Transverse colon (tissue), 4 donors: ENCODE results near the gene AJAP1. TPM values are rescaled to one million over a fixed set of nuclear protein-coding genes. Genes with fewer than 3 reads are reported as not detected.

Experiments
- DNase-seq: peaks from one replicate; pipeline ENCODE4 v3.0.0-alpha.2; 2019
- H3K27ac ChIP-seq, 4 donors: fragments of 200-600 bp; sonication (generic); 2 replicates each; pipeline ENCODE4 v1.5.1; 2016 to 2018; ENCODE audit warnings: inconsistent platforms in 4 of 4
- H3K27me3 ChIP-seq: fragments of 200-600 bp; sonication (generic); 2 replicates; pipeline ENCODE4 v1.5.1; 2017; ENCODE audit warnings: inconsistent platforms
- H3K36me3 ChIP-seq, 4 donors: fragments of 200-600 bp; sonication (generic); 2 replicates each; pipeline ENCODE4 v1.5.1; 2017 to 2019; ENCODE audit warnings: inconsistent platforms in 4 of 4
- H3K4me1 ChIP-seq, 4 donors: fragments of 200-600 bp; sonication (generic); 2 replicates each; pipeline ENCODE4 v1.5.1; 2017 to 2020; ENCODE audit warnings: inconsistent platforms in 4 of 4
- H3K4me3 ChIP-seq, 4 donors: fragments of 200-600 bp; sonication (generic); 1 replicate in 1 of 4; 2 replicates in 3 of 4; pipeline versions ENCODE4 v1.5.1 to v1.6.1; 2017 to 2019; ENCODE audit warnings: inconsistent platforms in 4 of 4
- H3K9me3 ChIP-seq, 2 donors: fragments of 200-600 bp; sonication (generic); 2 replicates each; pipeline ENCODE4 v1.5.1; 2017 to 2019; ENCODE audit warnings: inconsistent platforms in 2 of 2
- EP300 ChIP-seq: sonication (generic); formaldehyde crosslinking; IDR thresholded peaks from one replicate; pipeline ENCODE4 v1.6.1; 2017; ENCODE audit warnings: antibody characterized with exemption, low read depth
- POLR2A ChIP-seq: fragments of 450-650 bp; IDR thresholded peaks from one replicate; pipeline ENCODE4 v1.6.1; 2016; ENCODE audit warnings: antibody characterized with exemption, mild to moderate bottlenecking, moderate library complexity
- POLR2AphosphoS5 ChIP-seq, 3 donors: sonication (generic); formaldehyde crosslinking; IDR thresholded peaks; one replicate each; pipeline ENCODE4 v1.6.1; 2016; ENCODE audit warnings: antibody characterized with exemption in 3 of 3
- WGBS, 2 donors: methylation state at CpG; one replicate each; pipeline ENCODE4 v1.1.5; 2018; ENCODE audit warnings: low coverage in 1 of 2; 5-methylcytosine and 5-hydroxymethylcytosine counted together
- in situ Hi-C, 4 donors: fragments of 200-750 bp; cut with MboI; loops; one replicate each; pipeline versions ENCODE4 v1.15.0 to v1.15.1; 2017; ENCODE audit warnings: low sequenced_read_pairs in 3 of 4, low pct_ligation_motif_present in 1 of 4, low pct_unique_long_range_greater_than_20kb in 1 of 4
- intact Hi-C: fragments of 100-400 bp; cut with DNase I; formaldehyde crosslinking; loops from one replicate; pipeline ENCODE4 v1.15.1; 2023; ENCODE audit warnings: low total_unique reads
- total RNA-seq, 4 donors: library from RNA; depleted of rRNA; stranded (reverse); fragments of >200 nt; gene quantifications; one replicate each; pipeline ENCODE4 v1.1.0, GENCODE V29; 2016
- TF ChIP-seq, protein P1 (sequence below), 5 experiments: fragments of 200-600 bp in 3 of 5; fragments of 450-650 bp in 2 of 5; sonication (generic) in 3 of 5; IDR thresholded peaks; 1 replicate in 2 of 5; 2 replicates in 3 of 5; pipeline ENCODE4 v1.5.1; 2016 to 2017; ENCODE audit warnings: antibody characterized with exemption in 5 of 5, inconsistent platforms in 3 of 5, mild to moderate bottlenecking in 2 of 5, moderate library complexity in 1 of 5

Gene AJAP1
- total RNA-seq, 4 donors from 2014 or later: 0.14 to 0.16 TPM; not detected in 2

DNA sequence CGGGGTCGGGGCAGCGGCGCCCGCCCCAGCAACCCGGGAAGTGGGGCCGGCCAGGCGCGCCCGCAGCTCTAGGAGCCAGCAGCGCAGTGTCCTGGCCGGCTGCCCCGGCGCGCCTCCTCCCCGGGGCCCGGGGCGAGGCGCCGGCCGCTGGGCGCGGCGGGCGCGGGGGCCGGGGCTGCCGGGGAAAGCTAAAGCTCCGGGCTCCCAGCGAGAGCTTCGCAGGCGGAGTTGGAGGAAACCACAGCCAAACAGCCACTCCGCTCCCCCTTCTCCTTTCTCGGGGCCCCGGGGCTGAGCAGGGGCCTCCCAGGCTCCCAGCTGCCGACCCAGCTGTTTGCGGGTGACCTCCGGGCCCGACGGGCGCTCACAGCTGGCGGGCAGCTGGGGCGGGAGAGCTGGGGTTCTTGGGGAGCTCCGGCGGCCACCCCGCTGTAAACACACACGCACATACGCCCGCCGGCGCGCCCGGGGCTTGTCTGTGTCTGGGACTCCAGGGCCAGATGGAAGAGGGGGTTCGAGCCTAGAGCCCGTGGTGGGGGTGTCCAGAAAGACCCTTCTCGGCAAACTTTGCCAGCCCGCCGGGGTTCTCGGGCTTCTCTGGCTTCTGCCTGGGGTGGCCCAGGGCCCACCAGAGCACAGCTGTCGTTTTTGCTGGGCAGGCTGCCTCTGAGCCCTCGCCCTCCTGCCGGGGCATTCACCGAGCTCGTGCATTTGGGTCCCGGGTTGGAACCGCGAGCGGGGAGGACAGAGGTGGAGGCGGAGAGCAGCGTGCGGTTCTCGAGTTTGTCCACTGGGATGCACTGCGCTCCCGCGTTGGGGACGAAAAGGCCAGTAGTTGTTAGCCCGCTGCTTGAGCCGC is 1.5 kb downstream of the AJAP1 start:
- Histone ChIP-seq H3K4me3 (peak overlapping the region in 2 of 4 donors; percentile 11 to 33), H3K27ac (no peak overlapping the region), H3K27me3 (peaks cover 83% of the 10 kb centered on the region), H3K36me3 (no peaks in the 10 kb centered on the region), H3K4me1 (peaks cover 0 to 10% (median 3%) of the 10 kb centered on the region in 4 donors), H3K9me3 (no peaks in the 10 kb centered on the region)
- TF ChIP-seq POLR2AphosphoS5 (IDR thresholded peaks at IDR 0.05): no peak
- TF ChIP-seq, protein P1, sequence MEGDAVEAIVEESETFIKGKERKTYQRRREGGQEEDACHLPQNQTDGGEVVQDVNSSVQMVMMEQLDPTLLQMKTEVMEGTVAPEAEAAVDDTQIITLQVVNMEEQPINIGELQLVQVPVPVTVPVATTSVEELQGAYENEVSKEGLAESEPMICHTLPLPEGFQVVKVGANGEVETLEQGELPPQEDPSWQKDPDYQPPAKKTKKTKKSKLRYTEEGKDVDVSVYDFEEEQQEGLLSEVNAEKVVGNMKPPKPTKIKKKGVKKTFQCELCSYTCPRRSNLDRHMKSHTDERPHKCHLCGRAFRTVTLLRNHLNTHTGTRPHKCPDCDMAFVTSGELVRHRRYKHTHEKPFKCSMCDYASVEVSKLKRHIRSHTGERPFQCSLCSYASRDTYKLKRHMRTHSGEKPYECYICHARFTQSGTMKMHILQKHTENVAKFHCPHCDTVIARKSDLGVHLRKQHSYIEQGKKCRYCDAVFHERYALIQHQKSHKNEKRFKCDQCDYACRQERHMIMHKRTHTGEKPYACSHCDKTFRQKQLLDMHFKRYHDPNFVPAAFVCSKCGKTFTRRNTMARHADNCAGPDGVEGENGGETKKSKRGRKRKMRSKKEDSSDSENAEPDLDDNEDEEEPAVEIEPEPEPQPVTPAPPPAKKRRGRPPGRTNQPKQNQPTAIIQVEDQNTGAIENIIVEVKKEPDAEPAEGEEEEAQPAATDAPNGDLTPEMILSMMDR (IDR thresholded peaks at IDR 0.05): peak in 4 of 5 experiments; percentile 17 to 31 (median 27)
- in situ Hi-C loops: no loop called here
- peak; percentile 18 for DNase-seq
- intact Hi-C loops: no loop called here
- 9% methylated on average over 61 of the region's 78 CpGs; no CpG with 5 or more reads in 1 of the 2 donors for WGBS, 2 donors

DNA sequence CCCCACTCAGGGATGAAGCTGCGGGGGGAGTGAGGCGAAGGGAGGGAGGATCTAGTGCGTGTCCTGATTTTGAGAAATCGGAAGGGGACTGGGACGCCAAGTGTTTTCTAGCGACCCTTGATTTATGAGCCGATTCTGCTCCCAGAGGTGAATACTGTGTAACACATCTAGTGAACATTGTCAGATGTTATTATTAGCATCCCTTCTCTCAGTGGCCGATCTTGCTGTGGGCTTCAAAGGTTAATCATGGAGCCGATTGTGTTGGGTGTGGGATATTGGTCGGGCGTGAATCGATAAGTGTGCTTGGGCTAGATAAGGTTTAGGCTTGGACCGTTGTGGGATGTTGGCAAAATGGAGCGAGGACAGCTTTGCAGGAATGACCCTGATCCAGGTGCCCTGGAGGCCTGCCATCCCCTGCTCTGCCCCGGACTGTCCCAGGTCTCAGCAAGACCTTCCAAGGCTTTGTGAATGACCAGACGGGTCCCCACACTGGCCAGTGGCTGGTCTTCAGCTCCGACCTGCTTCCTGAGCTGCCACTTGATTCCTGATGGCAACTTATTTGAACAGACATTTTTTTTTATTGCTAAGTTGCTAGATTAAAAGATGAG is 2.2 kb downstream of the AJAP1 start:
- no peak overlapping the region for H3K27ac ChIP-seq
- in situ Hi-C loops (no loop called here), intact Hi-C loops (no loop called here)
- peaks cover 84% of the 10 kb centered on the region for H3K27me3 ChIP-seq
- TF ChIP-seq, protein P1 (IDR thresholded peaks at IDR 0.05): no peak
- no peak for TF ChIP-seq POLR2AphosphoS5 (IDR thresholded peaks at IDR 0.05)
- TF ChIP-seq EP300: no peak
- TF ChIP-seq POLR2A: no peak
- peaks cover 0 to 10% (median 3%) of the 10 kb centered on the region in 4 donors for H3K4me1 ChIP-seq
- H3K4me3 ChIP-seq: no peak overlapping the region
- H3K9me3 ChIP-seq: no peaks in the 10 kb centered on the region
- H3K36me3 ChIP-seq: no peaks in the 10 kb centered on the region
- WGBS, 2 donors: 19 to 24% methylated on average over 4 to 17 of the region's 17 CpGs
- DNase-seq: no peak

DNA sequence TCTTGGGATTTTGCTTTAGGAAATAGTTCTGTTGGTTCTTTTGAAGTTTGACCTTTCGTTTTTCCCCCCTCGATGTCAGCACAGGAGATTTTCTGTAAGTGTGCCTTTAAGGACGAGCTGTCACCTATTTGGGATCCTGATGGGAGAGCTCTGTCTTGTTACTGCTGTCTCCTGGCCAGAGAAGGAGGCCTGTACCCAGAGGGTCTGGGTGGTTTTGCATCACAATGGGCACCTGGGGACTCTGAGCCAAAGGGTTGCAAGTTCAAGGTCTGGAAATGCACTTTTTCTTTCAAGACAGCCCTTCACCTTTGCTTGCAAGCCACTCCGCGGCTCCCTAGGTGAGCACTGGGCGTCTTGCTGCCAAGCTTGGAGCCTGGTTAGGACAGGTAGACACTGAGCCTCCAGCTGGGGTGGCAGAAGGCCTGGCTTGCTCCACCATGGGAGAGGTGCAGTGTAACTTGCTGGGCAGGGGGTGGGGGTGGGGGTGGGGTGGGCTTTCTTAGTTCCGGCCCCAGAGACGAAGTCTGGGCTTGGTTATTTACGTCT is 2.9 kb downstream of the AJAP1 start:
- TF ChIP-seq POLR2AphosphoS5 (IDR thresholded peaks at IDR 0.05) (no peak), EP300 (no peak), POLR2A (no peak)
- TF ChIP-seq, protein P1 (IDR thresholded peaks at IDR 0.05): no peak
- intact Hi-C loops: no loop called here
- no peaks in the 10 kb centered on the region for H3K9me3 ChIP-seq

DNA sequence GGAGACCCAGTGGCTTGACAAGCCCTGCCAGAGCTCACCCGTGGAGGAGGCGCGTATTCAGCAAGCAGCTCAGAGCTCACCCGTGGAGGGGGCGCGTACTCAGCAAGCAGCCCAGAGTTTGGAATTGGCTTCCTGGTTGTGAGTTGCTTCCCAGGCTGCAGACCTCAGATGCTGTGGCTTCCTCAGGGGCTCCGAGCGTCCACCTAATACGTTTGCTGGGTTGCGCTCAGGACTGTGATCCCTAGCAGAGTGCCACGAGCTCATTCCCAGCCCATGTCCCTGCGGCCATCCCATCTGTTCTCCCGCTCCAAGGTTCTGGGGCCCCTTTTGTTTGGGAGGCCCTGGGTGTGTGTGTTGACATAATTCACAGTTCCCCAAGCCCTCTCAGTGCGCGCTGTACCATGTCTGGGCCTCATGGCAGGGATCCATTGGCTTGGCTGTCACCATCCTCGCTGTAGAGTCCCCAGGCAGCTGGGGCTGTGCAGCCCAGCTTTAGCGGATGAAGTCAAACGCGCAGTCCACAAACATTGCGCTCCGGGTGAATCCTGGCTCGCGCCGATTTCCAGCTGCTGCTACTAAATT is 3.6 kb downstream of the AJAP1 start:
- WGBS, 2 donors: 39 to 57% methylated on average over 6 to 23 of the region's 24 CpGs
- Histone ChIP-seq H3K4me1 (peaks cover 0 to 4% (median 0%) of the 10 kb centered on the region in 4 donors), H3K4me3 (no peak overlapping the region), H3K27me3 (peaks cover 78% of the 10 kb centered on the region), H3K9me3 (no peaks in the 10 kb centered on the region), H3K36me3 (no peaks in the 10 kb centered on the region), H3K27ac (no peak overlapping the region)
- TF ChIP-seq, protein P1 (IDR thresholded peaks at IDR 0.05): no peak
- no peak for TF ChIP-seq POLR2A
- no peak for TF ChIP-seq EP300
- no peak for TF ChIP-seq POLR2AphosphoS5 (IDR thresholded peaks at IDR 0.05)
- no peak for DNase-seq
- in situ Hi-C loops: no loop called here
- intact Hi-C loops: no loop called here

More for the DNA sequence above, 2.9 kb downstream of the AJAP1 start:
- in situ Hi-C loops: no loop called here
- no peaks in the 10 kb centered on the region for H3K36me3 ChIP-seq
- no peak for DNase-seq
- no peak overlapping the region for H3K4me3 ChIP-seq
- no peak overlapping the region for H3K27ac ChIP-seq
- H3K27me3 ChIP-seq: peaks cover 84% of the 10 kb centered on the region
- peaks cover 0 to 10% (median 3%) of the 10 kb centered on the region in 4 donors for H3K4me1 ChIP-seq
- WGBS, 2 donors: 20 to 39% methylated on average over 2 to 6 of the region's 9 CpGs
